Measurements from ENCODE around the gene CD6. TPM values are rescaled to one million over a fixed set of nuclear protein-coding genes. Genes with fewer than 3 reads are reported as not detected.

Gene CD6
- polyA plus RNA-seq (2011; rRNA removed) (0.06 TPM in 1 of 2 replicates, not detected in the other), polyA plus RNA-seq (2017; fragmentation: RNase III; extraction: RNeasy Plus Mini Kit Qiagen cat#74134 plus additional on column Dnase treatment) (0.06 to 0.07 TPM in 2 of 3 replicates, not detected in the other), polyA minus RNA-seq (2011; rRNA and poly(A)+ RNA removed) (not detected in 2 replicates)
- 0.05 and 0.07 TPM in 2 replicates for polyA plus RNA-seq (2012; cell fraction: cytosol; rRNA removed)
- 0.13 and 0.61 TPM in 2 replicates for polyA plus RNA-seq (2012; cell fraction: nucleus; rRNA removed)

- H3K4me3 ChIP-seq: no peak within 1 kb of the TSS
- no peak within 1 kb of the TSS for H3K27ac ChIP-seq
- ChIA-PET POLR2A (no interaction called here), CTCF (interaction anchor here (0.8 to 2.3 kb wide), 5 partner anchors 9 to 47 kb away, joined by 3 to 7 read pairs (median 5); no protein-coding TSS in a partner anchor)
- 76% methylated on average over 16 of the region's 16 CpGs for WGBS (ENCODE audit: missing lambda C conversion rate)
- peaks cover 14% of the 10 kb centered on the region for H3K9me3 ChIP-seq
- TF ChIP-seq ZC3H11A (IDR thresholded peaks at IDR 0.05) (no peak), RNF2 (IDR thresholded peaks at IDR 0.05; ENCODE audit: borderline replicate concordance, low read depth) (no peak), TFCP2L1 (CRISPR knock-in tag; IDR thresholded peaks at IDR 0.05) (no peak), HMGXB4 (CRISPR knock-in tag; IDR thresholded peaks at IDR 0.05; ENCODE audit: borderline replicate concordance) (no peak), NR3C1 (IDR thresholded peaks at IDR 0.05) (no peak), KDM5A (IDR thresholded peaks at IDR 0.05) (no peak), NFE2L2 (conservative IDR thresholded peaks at IDR 0.05; ENCODE audit: low read length) (no peak), PBX3 (IDR thresholded peaks at IDR 0.05) (no peak), BCL3 (IDR thresholded peaks at IDR 0.05) (no peak), POLR2A (IDR thresholded peaks at IDR 0.05; ENCODE audit: low read length) (no peak), REST (IDR thresholded peaks at IDR 0.05) (no peak), ESRRA (IDR thresholded peaks at IDR 0.05; ENCODE audit: borderline replicate concordance, low read length) (no peak), HOXB5 (CRISPR knock-in tag; IDR thresholded peaks at IDR 0.05) (no peak), TP53 (CRISPR knock-in tag; IDR thresholded peaks at IDR 0.05) (no peak), E2F6 (IDR thresholded peaks at IDR 0.05; ENCODE audit: borderline replicate concordance, low read depth) (no peak)
- no peaks in the 10 kb centered on the region for H3K4me1 ChIP-seq
- FAIRE-seq (no peak), DNase-seq (ENCODE audit: low read depth in 1 of 2, low spot score in 1 of 2) (no peak), ATAC-seq (no peak)
- H3K4me2 ChIP-seq: no peak within 1 kb of the TSS; the same call in 2 of the 3 replicates
These were observed at the start of gene CD6 for GRCh38 chr11:60971520-60971919. Gene CD6, plus strand, starts transcription at chr11:60971680. Its CDS starts 186 bp downstream, at chr11:60971866.

GRCh38 chr11:60921777-60922335, 49.6 kb upstream of the CD6 start:
- Histone ChIP-seq H3K9me3 (no peaks in the 10 kb centered on the region), H3K27ac (no peak overlapping the region), H3K4me3 (no peak overlapping the region), H3K4me2 (no peak overlapping the region), H3K4me1 (peaks cover 33% of the 10 kb centered on the region)
- no peak for DNase-seq (ENCODE audit: low read depth in 1 of 2, low spot score in 1 of 2)
- POLR2A ChIA-PET: no interaction called here
- FAIRE-seq: no peak
- no peak for ATAC-seq
- CTCF ChIA-PET: interaction anchor here (0.9 to 3.8 kb wide), 4 partner anchors 12 to 158 kb away, joined by 3 to 11 read pairs (median 6); no protein-coding TSS in a partner anchor
- 93% methylated on average over 23 of the region's 23 CpGs for WGBS (ENCODE audit: missing lambda C conversion rate)
- no peak for TF ChIP-seq ESRRA (IDR thresholded peaks at IDR 0.05; ENCODE audit: borderline replicate concordance, low read length)
- TF ChIP-seq POLR2AphosphoS2 (conservative IDR thresholded peaks at IDR 0.05; ENCODE audit: low read length): no peak
- TF ChIP-seq KDM1A (IDR thresholded peaks at IDR 0.05; ENCODE audit: low read depth): no peak
- TF ChIP-seq ZSCAN20 (CRISPR knock-in tag; IDR thresholded peaks at IDR 0.05): no peak
- no peak for TF ChIP-seq MAX (IDR thresholded peaks at IDR 0.05)
- TF ChIP-seq CTCF (IDR thresholded peaks at IDR 0.05): no peak
- TF ChIP-seq GATA3 (IDR thresholded peaks at IDR 0.05; ENCODE audit: borderline replicate concordance): no peak
- no peak for TF ChIP-seq NPAS2 (CRISPR knock-in tag; IDR thresholded peaks at IDR 0.05; ENCODE audit: borderline replicate concordance)
- no peak for TF ChIP-seq HES2 (IDR thresholded peaks at IDR 0.05)
- TF ChIP-seq RNF2 (IDR thresholded peaks at IDR 0.05; ENCODE audit: borderline replicate concordance, low read depth): no peak
- TF ChIP-seq FOXS1 (CRISPR knock-in tag; IDR thresholded peaks at IDR 0.05): no peak
- TF ChIP-seq HOXB13 (CRISPR knock-in tag; IDR thresholded peaks at IDR 0.05; ENCODE audit: low read depth): no peak
- no peak for TF ChIP-seq MAFK (IDR thresholded peaks at IDR 0.05; ENCODE audit: partially characterized antibody)
